Retina (tissue), 1 donor: Measurements from ENCODE around the gene SLFN13.
"Not testable (repeated sequence)": the region's sequence is repeated elsewhere in the genome, so short reads cannot be mapped to it uniquely, and the experiment has no call there.

Source experiments
- DNase-seq: peaks from one replicate; pipeline ENCODE4 v3.0.0-alpha.2; 2016

The SLFN13 gene

GRCh38 chr17:35448214-35448898 is at the start of gene SLFN13:
Gene SLFN13 (minus strand): TSS chr17:35448766. CDS start chr17:35445680, 3,086 bp downstream.
- peak; percentile 70 for DNase-seq

GRCh38 chr17:35496451-35497290 is 48.1 kb upstream of the SLFN13 start:
- peak; percentile 42 for DNase-seq

- no peak for DNase-seq
Observed at GRCh38 chr17:35493040-35493439, 44.5 kb upstream of the SLFN13 start.

GRCh38 chr17:35491417-35491816 is 42.9 kb upstream of the SLFN13 start:
- no peak for DNase-seq

- DNase-seq = peak; percentile 52
Observed at GRCh38 chr17:35489944-35490343, 41.4 kb upstream of the SLFN13 start.

- peak; percentile 19 for DNase-seq
Observed at GRCh38 chr17:35488991-35489390, 40.4 kb upstream of the SLFN13 start.

GRCh38 chr17:35486920-35487732 is 38.6 kb upstream of the SLFN13 start:
- peak; percentile 38 for DNase-seq

- no peak for DNase-seq
Observed at GRCh38 chr17:35479271-35479670, 30.7 kb upstream of the SLFN13 start.

GRCh38 chr17:35477248-35477647 is 28.7 kb upstream of the SLFN13 start:
- no peak for DNase-seq

- no peak for DNase-seq
Observed at GRCh38 chr17:35476283-35476820, 27.8 kb upstream of the SLFN13 start.

- DNase-seq = no peak
Observed at GRCh38 chr17:35468475-35468874, 19.9 kb upstream of the SLFN13 start.

- DNase-seq = no peak
Observed at GRCh38 chr17:35467824-35468223, 19.3 kb upstream of the SLFN13 start.

GRCh38 chr17:35460354-35460851 is 11.8 kb upstream of the SLFN13 start:
- DNase-seq = peak; percentile 47

GRCh38 chr17:35454035-35454434 is 5.5 kb upstream of the SLFN13 start:
- not testable (repeated sequence) for DNase-seq

- no peak for DNase-seq
Observed at GRCh38 chr17:35453171-35453570, 4.6 kb upstream of the SLFN13 start.

GRCh38 chr17:35449371-35449931 is 885 bp upstream of the SLFN13 start:
- DNase-seq = peak; percentile 80

- no peak for DNase-seq
Observed at GRCh38 chr17:35448899-35449227, 297 bp upstream of the SLFN13 start.

- DNase-seq = peak; percentile 55
Observed at GRCh38 chr17:35447499-35447898, 1.1 kb downstream of the SLFN13 start.

- no peak for DNase-seq
Observed at GRCh38 chr17:35438433-35438832, 10.1 kb downstream of the SLFN13 start.

GRCh38 chr17:35433075-35433894 is 15.3 kb downstream of the SLFN13 start:
- DNase-seq = peak; percentile 49
